Small intestine (tissue), 7 donors: ENCODE results near the gene PDZD7. TPM values are rescaled to one million over a fixed set of nuclear protein-coding genes. Genes with fewer than 3 reads are reported as not detected.
A peak's percentile ranks its signal among the peaks of the same experiment; 100 is the strongest.

Experiments used
- DNase-seq, 2 donors: peaks; one replicate each; pipeline versions ENCODE4 v3.0.0 to v3.0.0-alpha.2; 2013
- FAIRE-seq: peaks from 2 replicates; lab custom pipeline; 2012; peaks lifted over from hg19 to GRCh38; lab: Jason Lieb, UNC
- H3K27ac ChIP-seq, 3 donors: one replicate each; pipeline ENCODE4 v1.5.1; 2013; ENCODE audit warnings: low read length in 2 of 3, mild to moderate bottlenecking in 2 of 3, control low read depth in 1 of 3, inconsistent platforms in 1 of 3, low read depth in 1 of 3, moderate library complexity in 1 of 3
- H3K27me3 ChIP-seq, 3 donors: one replicate each; pipeline ENCODE4 v1.6.1; 2013; ENCODE audit warnings: low read length in 3 of 3, inconsistent platforms in 1 of 3; ENCODE audit not compliant: control insufficient read depth in 3 of 3, insufficient read depth in 3 of 3
- H3K36me3 ChIP-seq, 3 donors: one replicate each; pipeline ENCODE4 v1.6.1; 2013; ENCODE audit warnings: low read length in 3 of 3, inconsistent platforms in 1 of 3, low read depth in 1 of 3, mild to moderate bottlenecking in 1 of 3, moderate library complexity in 1 of 3; ENCODE audit not compliant: control insufficient read depth in 3 of 3, insufficient read depth in 2 of 3
- H3K4me1 ChIP-seq, 3 donors: one replicate each; pipeline ENCODE4 v1.6.1; 2013; ENCODE audit warnings: low read length in 2 of 3, inconsistent platforms in 1 of 3, low read depth in 1 of 3, mild to moderate bottlenecking in 1 of 3, moderate library complexity in 1 of 3; ENCODE audit not compliant: control insufficient read depth in 3 of 3, insufficient read depth in 2 of 3
- H3K4me3 ChIP-seq, 3 donors: one replicate each; pipeline ENCODE4 v1.5.1; 2013; ENCODE audit warnings: low read length in 3 of 3, control low read depth in 1 of 3, inconsistent platforms in 1 of 3, low read depth in 1 of 3, mild to moderate bottlenecking in 1 of 3, moderate library complexity in 1 of 3
- H3K9me3 ChIP-seq, 2 donors: one replicate each; pipeline ENCODE4 v1.6.1; 2013; ENCODE audit warnings: low read depth in 1 of 2, low read length in 1 of 2; ENCODE audit not compliant: control insufficient read depth in 2 of 2, insufficient read depth in 1 of 2
- WGBS, 3 donors: extraction: QIAGEN DNeasy Blood & Tissue Kit; methylation state at CpG; one replicate each; pipeline ENCODE4 v1.1.7; 2013; 5-methylcytosine and 5-hydroxymethylcytosine counted together
- polyA plus RNA-seq, 4 donors: library from polyadenylated mRNA; stranded (reverse) in 3 of 4; unstranded in 1 of 4; fragments of 200-250 nt in 3 of 4; fragments of 120-200 nt in 1 of 4; gene quantifications; one replicate each; pipeline versions ENCODE4 v1.2.1 to v1.2.3, GENCODE V29; 2013
- donor health status: healthy with polysubstance abuse.
- donor health status: control.
- donor health status: control.
- donor health status: Bipolar disorder and iron deficiency.
- donor health status: healthy.

The PDZD7 gene
- polyA plus RNA-seq, 4 donors = 3.1 to 52.6 (median 28.8) TPM

DNA sequence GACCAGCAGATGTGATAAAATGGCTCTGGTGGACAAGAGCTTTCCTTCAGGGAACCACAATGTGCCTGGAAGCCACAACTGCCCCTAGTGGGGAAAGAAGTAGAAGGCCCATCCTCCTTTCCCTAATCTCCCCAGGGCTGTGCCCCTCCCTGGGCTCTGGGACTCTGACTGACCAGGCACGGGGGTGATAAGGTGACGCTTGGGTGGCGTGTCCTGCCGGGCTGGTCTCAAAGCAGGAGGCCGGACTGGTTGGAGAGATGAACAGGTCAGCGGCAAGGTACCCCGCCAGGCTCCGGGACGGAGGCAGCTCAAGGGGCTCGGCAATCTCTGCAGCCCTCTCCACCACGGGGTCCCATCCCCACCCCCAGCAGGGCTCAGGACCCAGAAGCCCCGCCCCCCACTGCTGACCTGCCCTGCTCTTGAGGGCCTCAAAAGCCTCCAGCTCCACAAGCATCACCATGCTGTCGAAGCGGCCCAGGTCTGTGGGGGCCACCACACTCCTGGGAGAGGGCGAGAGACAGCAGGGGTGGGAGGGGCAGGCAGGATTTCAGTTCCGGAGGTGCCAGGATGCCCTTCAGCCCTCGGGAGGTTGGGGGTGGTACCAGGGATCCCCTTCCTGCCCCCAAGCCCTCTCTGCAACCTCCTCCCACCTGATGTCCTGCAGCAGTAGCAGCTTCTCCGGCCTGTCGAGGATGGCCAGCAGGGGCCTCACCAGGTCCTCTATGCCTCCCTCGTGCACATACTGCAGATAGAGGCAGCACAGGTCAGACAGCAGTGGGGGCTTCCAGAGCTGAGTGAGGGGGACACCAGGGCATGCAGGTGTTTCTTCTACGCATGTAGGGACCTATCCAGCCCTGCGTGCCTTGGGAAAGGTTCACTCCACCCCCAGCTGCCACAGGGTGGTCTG lies 19.2 kb downstream of the PDZD7 start:
- WGBS, 3 donors = 48 to 66% (median 60%) methylated on average over 19 to 22 of the region's 22 CpGs
- H3K27ac ChIP-seq = peak overlapping the region in 1 of 3 donors; percentile 13
- peaks cover 0 to 44% (median 2%) of the 10 kb centered on the region in 3 donors for H3K36me3 ChIP-seq
- DNase-seq = peak in 1 of 2 donors; percentile 35
- no peaks in the 10 kb centered on the region for H3K9me3 ChIP-seq
- H3K4me1 ChIP-seq = peaks cover 0 to 43% (median 0%) of the 10 kb centered on the region in 3 donors
- H3K27me3 ChIP-seq = peaks cover 0 to 2% (median 0%) of the 10 kb centered on the region in 3 donors
- no peak for FAIRE-seq
- H3K4me3 ChIP-seq = no peak overlapping the region

DNA sequence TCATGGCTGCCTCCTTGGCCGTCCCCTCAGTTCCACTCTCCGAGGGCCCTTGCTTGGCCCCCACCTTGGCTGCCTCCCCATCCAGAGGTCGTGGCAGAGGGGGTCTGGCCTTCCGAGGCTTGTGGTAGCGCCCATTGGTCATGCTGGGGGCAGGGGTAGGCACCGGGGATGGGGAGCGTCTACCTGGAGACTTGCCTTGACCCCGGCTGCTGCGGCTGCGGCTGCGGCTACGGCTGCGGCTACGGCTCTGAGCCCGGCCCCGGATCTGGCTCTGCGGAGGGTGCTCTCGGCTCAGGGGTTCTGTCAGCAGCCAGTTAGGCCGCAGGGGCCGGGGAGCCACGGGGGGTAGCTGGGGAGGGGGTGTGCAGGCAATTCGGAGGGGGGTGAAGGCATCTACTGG lies 20.6 kb downstream of the PDZD7 start:
- Histone ChIP-seq H3K27ac (no peak overlapping the region), H3K36me3 (peaks cover 0 to 44% (median 2%) of the 10 kb centered on the region in 3 donors), H3K4me1 (peaks cover 0 to 52% (median 0%) of the 10 kb centered on the region in 3 donors), H3K9me3 (no peaks in the 10 kb centered on the region), H3K4me3 (no peak overlapping the region), H3K27me3 (no peaks in the 10 kb centered on the region)
- WGBS, 3 donors = 92 to 96% (median 95%) methylated on average over 22 of the region's 22 CpGs
- no peak for FAIRE-seq
- no peak for DNase-seq

GRCh38 chr10:101008823-101009423 lies 22.0 kb downstream of the PDZD7 start:
- FAIRE-seq (no peak), DNase-seq (peak in 1 of 2 donors; percentile 41)
- H3K4me3 ChIP-seq = no peak overlapping the region
- H3K36me3 ChIP-seq = peaks cover 0 to 48% (median 5%) of the 10 kb centered on the region in 3 donors
- no peak overlapping the region for H3K27ac ChIP-seq
- H3K27me3 ChIP-seq = no peaks in the 10 kb centered on the region
- 50 to 71% (median 60%) methylated on average over 6 of the region's 6 CpGs for WGBS, 3 donors
- peaks cover 0 to 43% (median 0%) of the 10 kb centered on the region in 3 donors for H3K4me1 ChIP-seq
- H3K9me3 ChIP-seq = no peaks in the 10 kb centered on the region

GRCh38 chr10:101007915-101008822 lies 22.8 kb downstream of the PDZD7 start:
- Histone ChIP-seq H3K36me3 (peaks cover 3 to 56% (median 5%) of the 10 kb centered on the region in 3 donors), H3K27me3 (no peaks in the 10 kb centered on the region), H3K9me3 (no peaks in the 10 kb centered on the region), H3K27ac (peak overlapping the region in 2 of 3 donors; percentile 2 to 5), H3K4me3 (no peak overlapping the region), H3K4me1 (peaks cover 0 to 38% (median 0%) of the 10 kb centered on the region in 3 donors)
- 59 to 72% (median 69%) methylated on average over 13 of the region's 13 CpGs for WGBS, 3 donors
- FAIRE-seq (no peak), DNase-seq (no peak)

- peaks cover 0 to 31% (median 0%) of the 10 kb centered on the region in 3 donors for H3K4me1 ChIP-seq
- H3K36me3 ChIP-seq = peaks cover 5 to 65% (median 6%) of the 10 kb centered on the region in 3 donors
- H3K4me3 ChIP-seq = no peak overlapping the region
- H3K27me3 ChIP-seq = no peaks in the 10 kb centered on the region
- FAIRE-seq (no peak), DNase-seq (peak in 1 of 2 donors; percentile 44)
- H3K27ac ChIP-seq = peak overlapping the region in 2 of 3 donors; percentile 37 to 55
- WGBS, 3 donors = 47 to 63% (median 59%) methylated on average over 10 to 11 of the region's 11 CpGs
- H3K9me3 ChIP-seq = no peaks in the 10 kb centered on the region
Observed at GRCh38 chr10:101007099-101007711, 23.7 kb downstream of the PDZD7 start.

- no peaks in the 10 kb centered on the region for H3K27me3 ChIP-seq
- peak in 1 of 2 donors; percentile 29 for DNase-seq
- H3K9me3 ChIP-seq = no peaks in the 10 kb centered on the region
- H3K27ac ChIP-seq = peak overlapping the region in 2 of 3 donors; percentile 37 to 55
- peaks cover 5 to 70% (median 6%) of the 10 kb centered on the region in 3 donors for H3K36me3 ChIP-seq
- peaks cover 0 to 34% (median 0%) of the 10 kb centered on the region in 3 donors for H3K4me1 ChIP-seq
- WGBS, 3 donors = 74 to 83% (median 77%) methylated on average over 31 to 33 of the region's 33 CpGs
- FAIRE-seq = no peak
- no peak overlapping the region for H3K4me3 ChIP-seq
Observed at GRCh38 chr10:101006593-101007098, 24.3 kb downstream of the PDZD7 start.

- Histone ChIP-seq H3K4me3 (no peak overlapping the region), H3K9me3 (no peaks in the 10 kb centered on the region), H3K4me1 (peaks cover 0 to 38% (median 0%) of the 10 kb centered on the region in 3 donors), H3K27ac (peak overlapping the region in 1 of 3 donors; percentile 55), H3K27me3 (no peaks in the 10 kb centered on the region), H3K36me3 (peaks cover 5 to 73% (median 6%) of the 10 kb centered on the region in 3 donors)
- FAIRE-seq (no peak), DNase-seq (no peak)
- 89 to 96% (median 91%) methylated on average over 4 of the region's 4 CpGs for WGBS, 3 donors
Observed at GRCh38 chr10:101005869-101006567, 24.9 kb downstream of the PDZD7 start.
